Osteocyte (in vitro differentiated cells): ENCODE results near the gene CALML3. TPM values are rescaled to one million over a fixed set of nuclear protein-coding genes. Genes with fewer than 3 reads are reported as not detected.

ENCODE experiments used
- DNase-seq: peaks from one replicate; pipeline ENCODE4 v3.0.0; 2021; ENCODE audit warnings: mixed read lengths; ENCODE audit not compliant: unreplicated experiment; ENCODE audit errors: extremely low spot score
- H3K27ac Mint-ChIP-seq: one replicate; pipeline ENCODE4 v1.8.0; 2021; ENCODE audit warnings: mild to moderate bottlenecking, mixed read lengths; ENCODE audit not compliant: unreplicated experiment
- H3K27me3 Mint-ChIP-seq: one replicate; pipeline ENCODE4 v1.8.0; 2021; ENCODE audit warnings: mixed read lengths; ENCODE audit not compliant: unreplicated experiment
- H3K36me3 Mint-ChIP-seq: one replicate; pipeline ENCODE4 v1.8.0; 2021; ENCODE audit warnings: mixed read lengths; ENCODE audit not compliant: unreplicated experiment
- H3K4me1 Mint-ChIP-seq: one replicate; pipeline ENCODE4 v1.8.0; 2021; ENCODE audit warnings: mixed read lengths; ENCODE audit not compliant: unreplicated experiment
- H3K4me3 Mint-ChIP-seq: one replicate; pipeline ENCODE4 v1.8.0; 2021; ENCODE audit warnings: mild to moderate bottlenecking, moderate library complexity, mixed read lengths; ENCODE audit not compliant: unreplicated experiment
- H3K9me3 Mint-ChIP-seq: one replicate; pipeline ENCODE4 v1.8.0; 2021; ENCODE audit warnings: mixed read lengths; ENCODE audit not compliant: unreplicated experiment
- total RNA-seq: library from RNA; stranded (reverse); gene quantifications from 2 replicates; pipeline ENCODE4 v1.2.1, GENCODE V29; 2021
- TF ChIP-seq, protein P1 (sequence below): fragments of 200-600 bp; sonication (generic); IDR thresholded peaks from 2 replicates; pipeline ENCODE4 v1.5.0; 2021; ENCODE audit warnings: antibody characterized with exemption, mild to moderate bottlenecking, moderate library complexity

CALML3 gene
- total RNA-seq, 1 donor from 2014 or later = not detected

GRCh38 chr10:5531558-5532306 is 7.0 kb downstream of the CALML3 start:
- Mint-ChIP-seq H3K27ac (no peak overlapping the region), H3K27me3 (no peaks in the 10 kb centered on the region), H3K4me1 (peaks cover 15% of the 10 kb centered on the region), H3K4me3 (no peak overlapping the region), H3K36me3 (no peaks in the 10 kb centered on the region), H3K9me3 (no peaks in the 10 kb centered on the region)
- no peak for DNase-seq
- TF ChIP-seq, protein P1, sequence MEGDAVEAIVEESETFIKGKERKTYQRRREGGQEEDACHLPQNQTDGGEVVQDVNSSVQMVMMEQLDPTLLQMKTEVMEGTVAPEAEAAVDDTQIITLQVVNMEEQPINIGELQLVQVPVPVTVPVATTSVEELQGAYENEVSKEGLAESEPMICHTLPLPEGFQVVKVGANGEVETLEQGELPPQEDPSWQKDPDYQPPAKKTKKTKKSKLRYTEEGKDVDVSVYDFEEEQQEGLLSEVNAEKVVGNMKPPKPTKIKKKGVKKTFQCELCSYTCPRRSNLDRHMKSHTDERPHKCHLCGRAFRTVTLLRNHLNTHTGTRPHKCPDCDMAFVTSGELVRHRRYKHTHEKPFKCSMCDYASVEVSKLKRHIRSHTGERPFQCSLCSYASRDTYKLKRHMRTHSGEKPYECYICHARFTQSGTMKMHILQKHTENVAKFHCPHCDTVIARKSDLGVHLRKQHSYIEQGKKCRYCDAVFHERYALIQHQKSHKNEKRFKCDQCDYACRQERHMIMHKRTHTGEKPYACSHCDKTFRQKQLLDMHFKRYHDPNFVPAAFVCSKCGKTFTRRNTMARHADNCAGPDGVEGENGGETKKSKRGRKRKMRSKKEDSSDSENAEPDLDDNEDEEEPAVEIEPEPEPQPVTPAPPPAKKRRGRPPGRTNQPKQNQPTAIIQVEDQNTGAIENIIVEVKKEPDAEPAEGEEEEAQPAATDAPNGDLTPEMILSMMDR = no peak

GRCh38 chr10:5532307-5532605 is 7.5 kb downstream of the CALML3 start:
- H3K27me3 Mint-ChIP-seq = no peaks in the 10 kb centered on the region
- H3K4me3 Mint-ChIP-seq = no peak overlapping the region
- H3K9me3 Mint-ChIP-seq = no peaks in the 10 kb centered on the region
- peaks cover 15% of the 10 kb centered on the region for H3K4me1 Mint-ChIP-seq
- TF ChIP-seq, protein P1 = no peak
- H3K36me3 Mint-ChIP-seq = no peaks in the 10 kb centered on the region
- no peak overlapping the region for H3K27ac Mint-ChIP-seq
- DNase-seq = no peak

DNA sequence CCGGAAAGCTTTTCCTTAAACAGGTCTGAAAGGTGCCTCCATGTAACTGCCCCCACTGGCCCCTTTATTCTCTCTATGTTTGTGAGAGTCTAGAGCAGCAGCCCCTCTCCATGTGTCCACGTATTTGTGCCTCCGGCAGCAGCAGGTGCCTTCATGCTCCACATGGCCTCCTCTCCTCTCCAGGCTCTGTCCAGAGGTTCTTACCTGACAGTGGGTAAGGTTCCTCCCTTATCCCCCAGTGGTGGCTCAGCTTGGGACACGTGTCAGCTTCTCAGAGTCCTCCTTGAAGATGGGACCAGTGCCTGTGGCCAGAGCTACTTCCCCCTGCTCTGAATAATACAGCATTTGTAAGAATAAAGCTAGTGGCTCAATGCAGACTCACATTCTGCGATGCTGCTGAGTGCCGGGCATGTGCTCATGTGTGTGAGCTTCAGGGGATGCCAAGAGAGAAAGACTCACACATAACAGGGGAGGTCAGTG is 7.9 kb downstream of the CALML3 start:
- Mint-ChIP-seq H3K9me3 (no peaks in the 10 kb centered on the region), H3K4me3 (no peak overlapping the region), H3K4me1 (peaks cover 15% of the 10 kb centered on the region), H3K27ac (no peak overlapping the region), H3K36me3 (no peaks in the 10 kb centered on the region), H3K27me3 (no peaks in the 10 kb centered on the region)
- TF ChIP-seq, protein P1 = no peak
- no peak for DNase-seq

DNA sequence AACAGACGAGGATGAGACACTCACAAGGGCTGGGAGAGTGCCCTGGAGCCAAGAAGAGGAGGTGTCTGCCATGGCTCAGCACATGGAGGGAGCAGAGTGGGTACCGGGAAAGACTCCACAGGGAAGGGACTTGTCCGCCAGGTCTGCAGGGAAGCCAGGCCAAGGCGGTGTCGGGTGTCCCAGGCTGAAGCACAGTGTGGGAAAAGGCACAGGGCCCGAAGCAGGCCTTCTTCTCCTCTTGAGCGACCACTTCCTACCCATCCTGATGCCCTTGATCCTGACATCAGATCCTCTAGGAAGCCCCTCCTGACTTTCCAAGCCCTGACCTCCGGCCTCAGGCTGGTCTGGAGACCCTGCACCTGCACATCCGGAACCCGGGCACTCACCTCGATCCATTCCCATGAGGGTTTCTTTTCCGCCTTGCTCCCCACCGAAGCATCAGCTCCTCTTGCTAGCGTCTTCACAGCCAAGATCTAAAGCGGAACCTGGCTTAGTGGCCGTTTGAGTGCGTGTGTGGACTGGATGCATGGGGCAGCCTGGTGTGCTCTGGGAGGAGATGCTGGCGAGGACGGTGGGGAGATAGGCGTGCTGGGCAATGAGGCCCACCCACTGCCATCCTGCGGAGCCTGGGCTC is 8.5 kb downstream of the CALML3 start:
- Mint-ChIP-seq H3K9me3 (no peaks in the 10 kb centered on the region), H3K4me3 (no peak overlapping the region), H3K36me3 (no peaks in the 10 kb centered on the region), H3K4me1 (peaks cover 18% of the 10 kb centered on the region), H3K27ac (no peak overlapping the region), H3K27me3 (no peaks in the 10 kb centered on the region)
- TF ChIP-seq, protein P1 = no peak
- no peak for DNase-seq

- no peak for DNase-seq
- Mint-ChIP-seq H3K9me3 (no peaks in the 10 kb centered on the region), H3K4me3 (no peak overlapping the region), H3K27me3 (no peaks in the 10 kb centered on the region), H3K36me3 (no peaks in the 10 kb centered on the region), H3K4me1 (peaks cover 26% of the 10 kb centered on the region), H3K27ac (no peak overlapping the region)
- TF ChIP-seq, protein P1 = no peak
Observed at GRCh38 chr10:5534051-5534821, 9.5 kb downstream of the CALML3 start.
